CD14-positive monocyte (primary cell): Measurements from ENCODE around the gene STAP2. TPM values are rescaled to one million over a fixed set of nuclear protein-coding genes. Genes with fewer than 3 reads are reported as not detected.

Source experiments
- DNase-seq, 3 donors: peaks; one replicate each; pipeline ENCODE4 v3.0.0-alpha.2; 2011 to 2022
- H2AFZ ChIP-seq: 2 replicates; pipeline ENCODE4 v1.6.0; 2012; ENCODE audit warnings: mild to moderate bottlenecking, low read depth, low read length, inconsistent platforms; ENCODE audit not compliant: insufficient read depth, poor library complexity, severe bottlenecking
- H3K27ac ChIP-seq, 2 donors: 1 replicate in 1 of 2; 2 replicates in 1 of 2; pipeline ENCODE4 v1.5.1; 2012 to 2013; ENCODE audit warnings: low read length in 2 of 2, control low read depth in 1 of 2, inconsistent platforms in 1 of 2, low read depth in 1 of 2, mild to moderate bottlenecking in 1 of 2
- H3K27me3 ChIP-seq, 2 donors: one replicate each; pipeline versions ENCODE4 v1.6.0 to v1.6.1; 2011 to 2013; ENCODE audit warnings: low read length in 2 of 2; ENCODE audit not compliant: control insufficient read depth in 2 of 2, insufficient read depth in 2 of 2
- H3K36me3 ChIP-seq, 2 donors: replicated peaks in 1 of 2; 1 replicate in 1 of 2; 2 replicates in 1 of 2; pipeline versions ENCODE4 v1.5.1 to v1.6.1; 2012 to 2013; ENCODE audit warnings: low read length in 2 of 2, control low read depth in 1 of 2, inconsistent platforms in 1 of 2, mild to moderate bottlenecking in 1 of 2; ENCODE audit not compliant: insufficient read depth in 2 of 2, control insufficient read depth in 1 of 2
- H3K4me1 ChIP-seq, 2 donors: 1 replicate in 1 of 2; 2 replicates in 1 of 2; pipeline versions ENCODE4 v1.5.1 to v1.6.1; 2012 to 2013; ENCODE audit warnings: low read length in 2 of 2, control low read depth in 1 of 2, inconsistent platforms in 1 of 2, mild to moderate bottlenecking in 1 of 2, moderate library complexity in 1 of 2; ENCODE audit not compliant: insufficient read depth in 2 of 2, control insufficient read depth in 1 of 2
- H3K4me2 ChIP-seq: replicated peaks from 2 replicates; pipeline ENCODE3; 2012; ENCODE audit warnings: low read length, moderate library complexity, mild to moderate bottlenecking; ENCODE audit not compliant: poor library complexity, severe bottlenecking; ENCODE audit errors: extremely low read depth
- H3K4me3 ChIP-seq, 3 experiments: fragments of 200-600 bp in 1 of 3; sonication (generic) in 1 of 3; replicated peaks in 1 of 3; 1 replicate in 2 of 3; 2 replicates in 1 of 3; pipeline ENCODE4 v1.5.1; 2011 to 2013; ENCODE audit warnings: low read length in 3 of 3, mild to moderate bottlenecking in 3 of 3, control low read depth in 2 of 3, low read depth in 2 of 3, inconsistent platforms in 1 of 3, moderate library complexity in 1 of 3
- H3K79me2 ChIP-seq: 2 replicates; pipeline ENCODE4 v1.6.0; 2012; ENCODE audit warnings: mild to moderate bottlenecking, control low read depth, inconsistent platforms, low read length, moderate library complexity; ENCODE audit not compliant: insufficient read depth
- H3K9ac ChIP-seq: 2 replicates; pipeline ENCODE4 v1.6.0; 2017; ENCODE audit warnings: low read length, mild to moderate bottlenecking; ENCODE audit not compliant: insufficient read depth, poor library complexity, severe bottlenecking
- H3K9me3 ChIP-seq, 2 donors: replicated peaks in 1 of 2; 1 replicate in 1 of 2; 2 replicates in 1 of 2; pipeline versions ENCODE4 v1.5.1 to v1.6.1; 2012 to 2013; ENCODE audit warnings: low read length in 2 of 2, control low read depth in 1 of 2; ENCODE audit not compliant: control insufficient read depth in 1 of 2, insufficient read depth in 1 of 2
- H4K20me1 ChIP-seq: 2 replicates; pipeline ENCODE4 v1.6.0; 2012; ENCODE audit warnings: mild to moderate bottlenecking, low read length, control low read depth, moderate library complexity; ENCODE audit not compliant: insufficient read depth
- H3K27ac Mint-ChIP-seq, 7 donors: one replicate each; pipeline ENCODE4 v1.8.0; 2020; ENCODE audit warnings: mild to moderate bottlenecking in 7 of 7, mixed read lengths in 7 of 7, moderate library complexity in 6 of 7, inconsistent platforms in 2 of 7
- H3K27me3 Mint-ChIP-seq, 3 donors: one replicate each; pipeline ENCODE4 v1.8.0; 2021 to 2022; ENCODE audit warnings: low read depth in 3 of 3, mild to moderate bottlenecking in 3 of 3, mixed read lengths in 3 of 3, moderate library complexity in 3 of 3, inconsistent platforms in 1 of 3
- H3K36me3 Mint-ChIP-seq, 2 donors: one replicate each; pipeline ENCODE4 v1.8.0; 2020; ENCODE audit warnings: mixed read lengths in 2 of 2, inconsistent platforms in 1 of 2, mild to moderate bottlenecking in 1 of 2
- H3K4me1 Mint-ChIP-seq: one replicate; pipeline ENCODE4 v1.8.0; 2020; ENCODE audit warnings: mild to moderate bottlenecking, mixed read lengths
- H3K4me3 Mint-ChIP-seq, 2 donors: one replicate each; pipeline ENCODE4 v1.8.0; 2020; ENCODE audit warnings: mild to moderate bottlenecking in 2 of 2, mixed read lengths in 2 of 2, moderate library complexity in 1 of 2
- H3K9me3 Mint-ChIP-seq, 7 donors: one replicate each; pipeline ENCODE4 v1.8.0; 2020 to 2022; ENCODE audit warnings: mixed read lengths in 7 of 7, mild to moderate bottlenecking in 6 of 7, moderate library complexity in 6 of 7, inconsistent platforms in 2 of 7
- WGBS: methylation state at CpG from one replicate; pipeline ENCODE4 v1.1.5; 2013; ENCODE audit warnings: missing lambda C conversion rate; ENCODE audit not compliant: insufficient coverage; 5-methylcytosine and 5-hydroxymethylcytosine counted together
- intact Hi-C, 2 donors: fragments of 100-400 bp; cut with micrococcal nuclease; formaldehyde crosslinking; loops; one replicate each; pipeline versions ENCODE4 v1.15.0 to v1.15.1; 2023
- polyA plus RNA-seq, 3 donors: library from polyadenylated mRNA; depleted of rRNA in 1 of 3; unstranded in 2 of 3; stranded (reverse) in 1 of 3; fragments of 300-500 nt in 2 of 3; fragments of >200 nt in 1 of 3; fragmentation: Illumina TruSeq in 2 of 3; gene quantifications; 1 replicate in 2 of 3; 2 replicates in 1 of 3; pipeline ENCODE4 v1.2.3, GENCODE V29; 2012 to 2021
- TF ChIP-seq, protein P1 (sequence below): fragments of 200-600 bp; IDR thresholded peaks from one replicate; pipeline ENCODE4 v1.8.0; 2022; ENCODE audit warnings: antibody characterized with exemption, mild to moderate bottlenecking

Gene STAP2
- polyA plus RNA-seq, 3 donors, result 0.11 to 0.17 TPM; not detected in 1

DNA sequence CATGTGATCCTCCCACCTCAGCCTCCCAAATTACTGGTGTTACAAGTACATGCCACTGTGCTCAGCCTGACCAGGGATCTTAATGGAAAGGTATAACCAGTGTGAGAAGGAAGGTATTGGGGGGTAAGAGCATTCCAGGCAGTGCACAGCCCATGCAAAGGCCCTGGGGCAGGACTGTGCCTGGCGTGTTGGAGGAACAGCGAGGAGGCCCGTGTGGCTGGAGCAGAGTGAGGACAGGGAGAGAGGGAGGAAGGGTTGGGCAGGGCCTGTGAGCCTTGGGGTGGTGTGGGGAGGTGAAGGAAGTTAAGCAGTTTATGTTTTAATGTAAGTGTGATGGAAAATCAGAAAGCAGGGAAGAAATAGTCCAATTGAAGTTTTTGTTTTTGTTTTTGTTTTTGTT, 38.0 kb downstream of the STAP2 start:
- Mint-ChIP-seq H3K9me3 (peaks cover 0 to 2% (median 0%) of the 10 kb centered on the region in 7 donors), H3K4me3 (no peak overlapping the region), H3K27me3 (peaks cover 2 to 6% (median 6%) of the 10 kb centered on the region in 3 donors), H3K27ac (no peak overlapping the region), H3K36me3 (no peaks in the 10 kb centered on the region), H3K4me1 (peaks cover 12% of the 10 kb centered on the region)
- Histone ChIP-seq H2AFZ (no peak overlapping the region), H3K79me2 (no peaks in the 10 kb centered on the region), H3K27ac (no peak overlapping the region), H4K20me1 (no peaks in the 10 kb centered on the region), H3K9me3 (no peaks in the 10 kb centered on the region), H3K27me3 (no peaks in the 10 kb centered on the region), H3K4me1 (peaks cover 0 to 4% of the 10 kb centered on the region in 2 donors), H3K36me3 (no peaks in the 10 kb centered on the region), H3K4me3 (no peak overlapping the region), H3K9ac (no peak overlapping the region), H3K4me2 (no peak overlapping the region)
- intact Hi-C loops, result no loop called here
- WGBS, result 85% methylated on average over 3 of the region's 3 CpGs
- DNase-seq, result no peak
- TF ChIP-seq, protein P1, sequence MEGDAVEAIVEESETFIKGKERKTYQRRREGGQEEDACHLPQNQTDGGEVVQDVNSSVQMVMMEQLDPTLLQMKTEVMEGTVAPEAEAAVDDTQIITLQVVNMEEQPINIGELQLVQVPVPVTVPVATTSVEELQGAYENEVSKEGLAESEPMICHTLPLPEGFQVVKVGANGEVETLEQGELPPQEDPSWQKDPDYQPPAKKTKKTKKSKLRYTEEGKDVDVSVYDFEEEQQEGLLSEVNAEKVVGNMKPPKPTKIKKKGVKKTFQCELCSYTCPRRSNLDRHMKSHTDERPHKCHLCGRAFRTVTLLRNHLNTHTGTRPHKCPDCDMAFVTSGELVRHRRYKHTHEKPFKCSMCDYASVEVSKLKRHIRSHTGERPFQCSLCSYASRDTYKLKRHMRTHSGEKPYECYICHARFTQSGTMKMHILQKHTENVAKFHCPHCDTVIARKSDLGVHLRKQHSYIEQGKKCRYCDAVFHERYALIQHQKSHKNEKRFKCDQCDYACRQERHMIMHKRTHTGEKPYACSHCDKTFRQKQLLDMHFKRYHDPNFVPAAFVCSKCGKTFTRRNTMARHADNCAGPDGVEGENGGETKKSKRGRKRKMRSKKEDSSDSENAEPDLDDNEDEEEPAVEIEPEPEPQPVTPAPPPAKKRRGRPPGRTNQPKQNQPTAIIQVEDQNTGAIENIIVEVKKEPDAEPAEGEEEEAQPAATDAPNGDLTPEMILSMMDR, result no peak

DNA sequence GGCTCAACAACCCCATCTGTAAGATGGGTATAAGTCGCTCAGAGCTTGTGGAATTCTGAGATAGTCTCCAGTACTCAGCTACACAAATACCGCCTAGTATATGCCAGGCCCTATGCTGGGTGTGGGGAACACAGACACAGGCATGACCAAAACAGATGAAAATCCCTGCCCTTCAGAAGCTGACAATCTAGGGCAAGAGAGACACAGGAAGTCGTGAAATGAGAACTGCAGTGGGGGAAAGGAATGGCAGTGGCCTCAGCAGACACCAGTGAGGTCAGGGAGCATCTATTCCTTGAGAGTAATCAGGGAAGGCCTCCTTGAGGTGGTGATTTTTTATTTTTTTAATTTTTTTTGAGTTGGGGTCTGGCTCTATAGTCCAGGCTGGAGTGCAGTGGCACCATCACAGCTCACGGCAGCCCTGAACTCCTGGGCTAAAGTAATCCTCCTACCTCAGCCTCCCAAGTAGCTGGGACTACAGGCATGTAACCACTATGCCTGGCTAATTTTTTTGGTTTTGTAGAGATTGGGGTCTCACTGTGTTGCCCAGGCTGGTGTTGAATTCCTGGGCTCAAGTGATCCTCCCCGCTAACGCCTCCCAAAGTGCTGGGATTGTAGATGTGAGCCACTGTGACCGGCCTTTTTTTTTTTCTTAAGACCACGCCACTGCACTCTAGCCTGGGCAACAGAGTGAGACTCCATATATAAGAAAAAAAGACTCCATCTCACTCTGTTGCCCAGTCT, 39.6 kb downstream of the STAP2 start:
- no peaks in the 10 kb centered on the region for H3K27me3 ChIP-seq
- H3K79me2 ChIP-seq, result no peaks in the 10 kb centered on the region
- no peak for DNase-seq
- no peaks in the 10 kb centered on the region for H3K36me3 ChIP-seq
- Mint-ChIP-seq H3K4me1 (peaks cover 8% of the 10 kb centered on the region), H3K4me3 (no peak overlapping the region), H3K27me3 (peaks cover 0 to 4% (median 3%) of the 10 kb centered on the region in 3 donors), H3K27ac (peak overlapping the region in 1 of 7 donors; percentile 3), H3K9me3 (peaks cover 0 to 2% (median 0%) of the 10 kb centered on the region in 7 donors), H3K36me3 (no peaks in the 10 kb centered on the region)
- H4K20me1 ChIP-seq, result no peaks in the 10 kb centered on the region
- TF ChIP-seq, protein P1, result no peak
- H3K4me3 ChIP-seq, result no peak overlapping the region
- H3K9ac ChIP-seq, result no peak overlapping the region
- 93% methylated on average over 4 of the region's 8 CpGs for WGBS
- H3K4me1 ChIP-seq, result no peaks in the 10 kb centered on the region
- no peak overlapping the region for H3K4me2 ChIP-seq
- no peaks in the 10 kb centered on the region for H3K9me3 ChIP-seq
- H2AFZ ChIP-seq, result no peak overlapping the region
- no peak overlapping the region for H3K27ac ChIP-seq
- intact Hi-C loops, result no loop called here
